Mammary epithelial cell (primary cell): ENCODE data around the gene ADARB2.

Experiments used
- EZH2 ChIP-seq: IDR thresholded peaks from 2 replicates; pipeline ENCODE4 v1.6.1; 2012; ENCODE audit warnings: low read length, inconsistent platforms, borderline replicate concordance
- TF ChIP-seq, protein P1 (sequence below), 2 donors: IDR thresholded peaks in 1 of 2; conservative IDR thresholded peaks in 1 of 2; 2 replicates each; pipeline ENCODE4 v1.5.1; 2011 to 2012; ENCODE audit warnings: inconsistent platforms in 2 of 2, low read length in 2 of 2, mild to moderate bottlenecking in 2 of 2, control low read depth in 1 of 2, low read depth in 1 of 2; ENCODE audit not compliant: insufficient read depth in 1 of 2; ENCODE audit errors: extremely low read depth in 1 of 2

DNA sequence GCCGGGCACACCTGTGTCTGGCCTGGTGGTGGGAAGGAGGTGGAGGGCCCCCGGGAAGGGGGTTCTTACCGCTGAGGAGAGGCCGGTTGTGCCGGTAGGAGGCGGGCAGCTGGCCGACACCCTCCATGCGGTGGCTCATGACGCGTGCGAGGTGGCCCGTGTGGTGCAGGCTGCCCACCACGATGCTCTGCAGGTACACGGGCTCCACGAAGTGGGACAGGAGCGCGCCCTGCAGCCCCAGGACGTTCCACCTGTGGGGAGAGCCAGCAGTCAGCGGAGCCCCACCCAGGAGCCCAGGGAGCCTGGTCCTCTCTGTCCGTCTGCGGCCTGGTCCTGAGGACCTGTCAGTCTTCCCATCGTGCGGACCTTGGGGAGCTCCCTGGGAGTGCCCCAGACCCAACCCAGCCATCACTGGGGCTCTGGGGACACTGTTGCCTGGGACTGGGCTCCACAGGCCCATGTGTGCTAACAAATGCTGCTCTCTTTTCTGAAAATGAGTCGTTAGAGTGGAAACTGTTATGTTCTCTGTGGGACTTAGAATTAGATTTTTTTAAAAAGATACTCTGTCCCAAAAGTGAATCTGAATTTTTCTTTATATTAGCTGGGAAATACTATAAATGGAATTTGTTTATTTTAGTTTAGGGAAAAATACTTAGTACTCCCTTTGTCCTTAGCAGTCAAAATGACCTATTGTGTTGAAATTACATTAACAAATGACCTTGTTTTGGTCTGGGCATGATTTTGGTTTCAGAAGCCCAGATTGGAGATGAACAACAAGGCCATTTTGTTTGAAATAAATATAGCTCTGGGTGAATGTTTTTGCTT lies 537.2 kb downstream of the ADARB2 start:
- TF ChIP-seq, protein P1, sequence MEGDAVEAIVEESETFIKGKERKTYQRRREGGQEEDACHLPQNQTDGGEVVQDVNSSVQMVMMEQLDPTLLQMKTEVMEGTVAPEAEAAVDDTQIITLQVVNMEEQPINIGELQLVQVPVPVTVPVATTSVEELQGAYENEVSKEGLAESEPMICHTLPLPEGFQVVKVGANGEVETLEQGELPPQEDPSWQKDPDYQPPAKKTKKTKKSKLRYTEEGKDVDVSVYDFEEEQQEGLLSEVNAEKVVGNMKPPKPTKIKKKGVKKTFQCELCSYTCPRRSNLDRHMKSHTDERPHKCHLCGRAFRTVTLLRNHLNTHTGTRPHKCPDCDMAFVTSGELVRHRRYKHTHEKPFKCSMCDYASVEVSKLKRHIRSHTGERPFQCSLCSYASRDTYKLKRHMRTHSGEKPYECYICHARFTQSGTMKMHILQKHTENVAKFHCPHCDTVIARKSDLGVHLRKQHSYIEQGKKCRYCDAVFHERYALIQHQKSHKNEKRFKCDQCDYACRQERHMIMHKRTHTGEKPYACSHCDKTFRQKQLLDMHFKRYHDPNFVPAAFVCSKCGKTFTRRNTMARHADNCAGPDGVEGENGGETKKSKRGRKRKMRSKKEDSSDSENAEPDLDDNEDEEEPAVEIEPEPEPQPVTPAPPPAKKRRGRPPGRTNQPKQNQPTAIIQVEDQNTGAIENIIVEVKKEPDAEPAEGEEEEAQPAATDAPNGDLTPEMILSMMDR (conservative IDR thresholded peaks at IDR 0.05 in 1 of 2, IDR thresholded peaks at IDR 0.05 in 1 of 2; ENCODE audit: extremely low read depth in 1 of 2, insufficient read depth in 1 of 2, low read depth in 1 of 2, low read length in 2 of 2) = no peak
- no peak for TF ChIP-seq EZH2
